HK-2 (cell line): Measurements from ENCODE around the gene PRUNE1.

ENCODE experiments used
- DNase-seq: peaks from one replicate; pipeline ENCODE4 v3.0.0-alpha.2; 2018; ENCODE audit not compliant: unreplicated experiment

The PRUNE1 gene, protein sequence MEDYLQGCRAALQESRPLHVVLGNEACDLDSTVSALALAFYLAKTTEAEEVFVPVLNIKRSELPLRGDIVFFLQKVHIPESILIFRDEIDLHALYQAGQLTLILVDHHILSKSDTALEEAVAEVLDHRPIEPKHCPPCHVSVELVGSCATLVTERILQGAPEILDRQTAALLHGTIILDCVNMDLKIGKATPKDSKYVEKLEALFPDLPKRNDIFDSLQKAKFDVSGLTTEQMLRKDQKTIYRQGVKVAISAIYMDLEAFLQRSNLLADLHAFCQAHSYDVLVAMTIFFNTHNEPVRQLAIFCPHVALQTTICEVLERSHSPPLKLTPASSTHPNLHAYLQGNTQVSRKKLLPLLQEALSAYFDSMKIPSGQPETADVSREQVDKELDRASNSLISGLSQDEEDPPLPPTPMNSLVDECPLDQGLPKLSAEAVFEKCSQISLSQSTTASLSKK

GRCh38 chr1:151008244-151009205 lies at the start of gene PRUNE1:
Gene PRUNE1 (plus strand): TSS chr1:151008449. CDS start chr1:151008633, 184 bp downstream.
- DNase-seq: peak; percentile 90

DNA sequence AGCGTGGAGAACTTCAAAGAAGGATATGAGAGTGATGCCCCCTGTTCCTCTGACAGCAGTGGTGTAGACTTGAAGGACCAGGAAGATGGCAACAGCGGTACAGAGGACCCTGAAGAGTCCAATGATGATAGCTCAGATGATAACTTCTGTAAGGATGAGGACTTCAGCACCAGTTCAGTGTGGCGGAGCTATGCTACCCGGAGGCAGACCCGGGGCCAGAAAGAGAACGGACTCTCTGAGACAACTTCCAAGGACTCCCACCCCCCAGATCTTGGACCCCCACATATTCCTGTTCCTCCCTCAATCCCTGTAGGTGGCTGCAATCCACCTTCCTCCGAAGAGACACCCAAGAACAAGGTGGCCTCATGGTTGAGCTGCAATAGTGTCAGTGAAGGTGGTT lies 47.6 kb upstream of the PRUNE1 start:
- no peak for DNase-seq

GRCh38 chr1:150961756-150962155 lies 46.5 kb upstream of the PRUNE1 start:
- DNase-seq: no peak

DNA sequence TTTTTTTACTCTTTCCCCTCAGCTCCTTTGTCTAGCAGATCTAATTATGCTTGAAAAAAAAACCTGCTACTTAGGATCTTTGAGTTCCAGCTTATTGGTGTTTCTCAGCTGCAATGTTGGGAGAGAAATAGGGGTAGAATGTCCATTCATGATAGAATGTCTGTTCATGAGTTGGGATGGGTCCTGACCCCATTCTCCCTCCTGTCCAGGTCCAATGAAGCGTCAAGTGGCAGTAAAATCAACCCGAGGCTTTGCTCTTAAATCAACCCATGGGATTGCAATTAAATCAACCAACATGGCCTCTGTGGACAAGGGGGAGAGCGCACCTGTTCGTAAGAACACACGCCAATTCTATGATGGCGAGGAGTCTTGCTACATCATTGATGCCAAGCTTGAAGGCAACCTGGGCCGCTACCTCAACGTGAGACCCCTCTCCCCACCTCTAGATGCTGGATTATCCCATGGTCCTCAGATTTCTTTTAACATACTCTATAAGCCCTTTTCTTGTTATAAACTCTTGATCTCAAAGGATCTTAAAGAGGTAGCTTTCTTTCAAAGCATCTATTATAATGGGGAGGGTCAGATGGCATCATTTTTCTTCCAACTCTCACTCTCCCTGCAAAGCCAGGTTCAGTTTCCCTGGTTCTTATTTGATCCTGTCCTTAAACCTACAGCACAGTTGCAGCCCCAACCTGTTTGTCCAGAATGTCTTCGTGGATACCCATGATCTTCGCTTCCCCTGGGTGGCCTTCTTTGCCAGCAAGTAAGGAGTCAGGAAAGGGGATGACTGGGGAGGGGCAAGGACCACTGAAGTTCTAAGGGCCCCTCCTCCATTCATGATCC lies 44.7 kb upstream of the PRUNE1 start:
- no peak for DNase-seq

DNA sequence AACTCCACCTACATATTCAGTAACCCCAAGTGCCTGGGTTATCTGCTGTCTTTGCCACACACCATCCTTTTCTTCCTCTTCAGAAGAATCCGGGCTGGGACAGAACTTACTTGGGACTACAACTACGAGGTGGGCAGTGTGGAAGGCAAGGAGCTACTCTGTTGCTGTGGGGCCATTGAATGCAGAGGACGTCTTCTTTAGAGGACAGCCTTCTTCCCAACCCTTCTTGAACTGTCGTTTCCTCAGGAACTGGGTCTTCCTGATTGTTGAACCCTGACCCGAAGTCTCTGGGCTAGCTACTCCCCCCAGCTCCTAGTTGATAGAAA lies 44.1 kb upstream of the PRUNE1 start:
- no peak for DNase-seq

DNA sequence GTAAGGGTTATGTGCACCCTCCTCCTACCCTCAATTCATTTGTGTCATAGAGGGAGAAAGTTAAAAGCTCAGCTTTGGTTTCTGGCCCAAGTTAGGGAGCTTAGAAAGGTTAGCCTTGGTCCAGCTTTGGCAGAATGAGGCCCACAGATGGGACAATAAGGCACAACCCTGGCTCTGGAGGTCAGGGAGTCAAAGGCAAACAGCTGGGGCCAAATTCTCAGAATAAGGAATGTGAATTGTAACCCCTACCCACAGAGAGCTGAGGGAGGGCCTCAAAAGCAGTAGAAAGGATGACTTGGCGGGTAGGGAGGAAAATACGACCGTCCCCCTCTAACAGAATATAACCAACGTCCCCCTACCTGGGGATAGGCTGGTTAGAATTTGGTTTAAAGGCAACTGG lies 42.6 kb upstream of the PRUNE1 start:
- DNase-seq: no peak

DNA sequence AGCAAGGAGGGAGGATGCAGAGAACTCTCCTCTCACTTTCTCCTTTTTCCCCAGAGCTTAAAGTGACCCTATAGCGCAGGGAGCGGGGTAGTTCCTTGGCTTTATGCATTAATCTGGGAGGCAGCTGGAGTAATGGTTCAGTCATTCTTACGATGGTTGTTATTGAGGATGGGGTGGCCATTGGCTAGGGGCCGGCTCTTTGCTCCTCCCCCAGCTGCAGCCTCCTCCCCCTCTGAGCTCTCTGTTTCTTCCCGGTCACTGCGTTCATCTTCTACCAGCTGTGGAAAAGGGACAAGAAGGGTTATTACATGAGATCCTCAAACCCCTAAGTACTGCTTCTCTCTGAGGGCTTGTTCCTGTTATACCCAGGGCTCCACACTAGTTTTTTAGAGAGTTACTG lies 42.2 kb upstream of the PRUNE1 start:
- no peak for DNase-seq

DNA sequence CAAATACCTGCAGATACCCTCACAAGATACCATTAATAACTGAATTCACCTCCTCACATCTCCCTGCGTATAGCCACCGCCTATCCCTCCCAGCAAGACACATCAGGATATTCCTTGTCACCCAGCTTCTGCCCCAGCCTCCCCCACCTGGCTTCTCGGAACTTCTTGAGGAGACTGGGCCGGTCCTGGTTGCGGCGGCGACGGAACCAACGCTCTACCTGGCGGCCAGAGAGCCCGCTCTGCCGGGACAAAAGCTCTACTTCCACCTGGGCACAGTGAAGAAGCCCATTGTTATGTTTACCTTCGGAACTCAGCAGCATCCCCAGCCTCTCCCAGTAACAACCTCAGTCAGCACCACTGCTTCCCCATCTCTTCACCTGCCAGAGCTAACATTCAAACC lies 40.3 kb upstream of the PRUNE1 start:
- DNase-seq: no peak

DNA sequence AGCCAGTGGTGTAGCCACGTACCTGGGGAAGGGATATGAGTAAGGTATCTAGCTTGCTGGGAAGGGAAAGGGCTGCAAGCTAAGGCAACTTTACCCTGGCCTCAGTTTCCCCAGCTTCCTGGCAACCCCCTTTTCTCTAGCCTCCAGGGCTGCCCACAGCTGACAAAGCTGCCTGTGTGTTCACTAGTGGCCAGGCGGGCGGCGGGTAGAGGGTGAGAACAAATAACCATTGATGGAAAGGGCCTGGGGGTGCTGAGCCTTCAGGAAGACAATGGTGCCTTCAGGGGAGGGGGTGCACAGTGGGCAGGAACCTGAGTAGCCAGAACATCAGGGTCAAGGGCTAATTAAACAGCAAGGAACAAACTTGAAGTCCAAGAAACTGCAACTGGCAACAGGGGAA lies 39.8 kb upstream of the PRUNE1 start:
- DNase-seq: no peak

DNA sequence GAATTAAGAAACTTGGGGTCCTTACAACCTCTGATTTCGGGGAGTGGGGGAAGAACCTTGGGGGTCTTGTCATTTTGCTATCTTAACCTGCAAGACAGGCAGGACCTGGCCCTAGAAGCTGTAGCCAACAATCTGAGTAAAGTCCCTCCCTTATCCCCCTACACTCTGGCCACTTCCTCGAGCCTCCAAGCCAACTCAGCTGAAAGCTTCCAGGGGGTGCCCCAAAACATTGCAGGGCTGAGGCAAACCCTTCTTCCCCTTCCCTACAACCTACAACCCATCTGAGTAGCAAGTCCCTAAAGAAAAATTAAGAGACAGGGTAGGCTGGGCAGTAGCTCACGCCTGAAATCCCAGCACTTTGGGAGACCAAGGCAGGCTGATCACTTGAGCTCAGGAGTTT lies 38.6 kb upstream of the PRUNE1 start:
- no peak for DNase-seq

DNA sequence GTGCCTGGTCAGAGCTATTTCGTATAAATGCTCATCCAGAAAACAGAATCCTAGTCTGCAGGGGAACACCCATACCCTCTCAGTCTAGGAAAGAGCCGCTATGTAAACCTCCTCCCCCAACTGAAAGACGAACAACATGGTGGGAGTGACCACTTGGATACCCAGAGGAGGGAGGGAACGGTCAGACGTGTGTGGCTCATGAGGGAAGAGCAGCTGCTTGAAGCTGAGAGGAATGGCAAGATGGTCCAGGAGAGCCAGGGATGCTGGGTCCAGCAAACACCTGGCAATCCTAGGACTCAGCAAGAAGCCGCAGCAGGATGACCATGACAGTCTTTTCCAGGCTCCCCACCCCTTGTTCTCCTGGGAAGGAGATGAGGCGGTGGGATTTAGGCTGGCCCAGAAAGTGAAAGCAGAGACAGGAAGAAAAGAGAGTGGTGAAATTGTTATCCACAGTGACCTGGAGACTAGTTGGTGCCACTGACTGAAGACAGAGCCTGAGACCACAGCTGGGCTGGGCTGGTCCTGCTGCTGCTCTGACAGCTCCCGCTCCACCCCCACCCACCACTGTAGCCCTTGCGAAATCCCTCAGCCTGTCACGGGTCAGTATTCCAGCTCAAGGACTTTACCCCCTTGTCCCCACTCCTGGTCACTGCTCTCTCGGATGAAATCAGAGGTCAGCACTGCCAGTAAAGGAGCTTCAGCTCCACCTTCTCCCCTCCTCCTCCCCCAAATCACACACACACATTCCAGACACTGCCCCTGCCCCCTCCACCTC lies 37.3 kb upstream of the PRUNE1 start:
- no peak for DNase-seq

- no peak for DNase-seq
Observed at GRCh38 chr1:150971583-150972416, 36.4 kb upstream of the PRUNE1 start.

GRCh38 chr1:150972417-150972940 lies 35.8 kb upstream of the PRUNE1 start:
- no peak for DNase-seq

GRCh38 chr1:150973258-150973835 lies 34.9 kb upstream of the PRUNE1 start:
- no peak for DNase-seq

DNA sequence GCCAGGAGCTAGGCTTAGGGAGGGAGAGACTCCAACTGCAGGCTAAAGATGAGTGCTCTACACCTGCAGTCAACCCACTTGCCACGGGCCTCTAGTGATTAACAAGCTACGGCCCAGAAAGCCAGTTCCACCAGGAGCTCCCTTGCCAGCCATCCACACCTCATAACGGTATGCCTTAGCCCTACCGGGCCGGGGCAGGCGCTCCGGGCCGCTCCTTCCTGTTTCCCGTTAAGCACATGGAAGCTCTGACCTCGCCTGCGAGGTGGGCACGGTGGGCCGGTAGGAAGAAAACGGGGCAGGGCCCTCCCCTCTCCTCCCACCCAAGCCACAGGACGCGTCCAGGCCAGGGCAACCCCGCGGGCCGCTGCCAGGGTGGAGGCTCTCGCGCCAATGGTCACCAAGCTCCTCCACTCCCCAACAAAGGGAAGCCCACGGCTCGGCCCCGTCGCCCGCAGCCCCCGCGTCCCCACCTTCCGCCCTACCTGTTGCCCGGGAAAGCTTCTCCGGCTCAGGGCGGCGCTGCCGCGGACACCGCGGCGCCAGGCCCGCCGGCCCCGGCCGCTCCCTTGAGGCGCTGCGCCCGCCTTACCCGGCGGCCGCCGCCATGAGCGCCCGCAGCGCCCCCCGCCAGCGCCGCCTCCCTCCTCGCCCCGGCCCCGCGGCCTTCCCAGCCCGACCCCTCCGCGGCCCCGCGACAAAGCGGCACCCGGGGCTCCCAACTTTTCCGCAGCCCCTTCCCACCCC lies 34.2 kb upstream of the PRUNE1 start:
- peak; percentile 56 for DNase-seq

DNA sequence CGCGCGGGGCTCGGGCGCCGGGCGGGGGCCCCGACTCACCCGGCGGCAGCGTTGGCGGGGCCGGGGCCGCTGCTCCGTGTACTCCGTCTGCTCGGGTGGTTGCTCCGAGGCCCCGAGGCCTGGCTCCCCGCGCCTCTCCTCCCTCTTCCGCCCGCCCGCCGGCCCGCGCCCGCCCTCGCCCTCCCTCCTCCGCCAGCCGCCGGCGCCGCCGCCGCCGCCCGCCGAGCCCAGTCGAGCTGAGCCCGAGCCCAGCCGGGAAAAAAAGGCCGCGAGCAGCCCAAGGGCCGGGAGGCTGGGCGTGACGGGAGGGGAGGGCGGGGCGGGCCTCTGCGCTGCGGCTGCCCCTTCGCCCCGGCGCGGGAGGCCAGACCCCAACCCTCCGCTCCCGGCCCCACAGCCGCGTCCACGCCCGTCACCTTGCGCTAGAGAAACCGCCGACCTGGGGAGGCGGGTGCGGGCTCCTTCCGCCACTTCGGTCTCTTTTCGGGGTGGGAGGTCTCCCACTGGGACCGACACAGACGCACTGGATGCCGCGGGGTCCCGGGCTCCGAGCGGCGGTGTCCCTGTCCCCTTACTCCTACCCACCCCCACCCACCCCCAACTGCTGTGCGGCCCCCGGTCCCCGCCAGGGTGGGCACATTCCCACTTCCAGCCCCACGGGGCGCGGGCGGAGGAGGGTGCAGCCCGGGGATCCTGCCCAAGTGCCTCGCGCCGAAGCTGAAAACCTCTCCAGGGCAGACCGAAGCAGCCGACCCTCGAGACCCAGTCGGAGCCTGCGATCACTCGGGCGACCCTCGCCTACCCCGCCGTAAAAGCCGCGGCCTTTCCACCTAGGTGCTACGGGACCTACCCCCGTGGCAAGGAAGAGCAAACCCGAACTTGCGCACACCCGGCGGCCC lies 33.4 kb upstream of the PRUNE1 start, which contains the start of gene CERS2:
TSS of gene CERS2 (minus strand) at position 256 of the 899 bp plus-strand sequence. CDS start 5,745 bp downstream, outside the sequence.
- peak; percentile 81 for DNase-seq

- no peak for DNase-seq
Observed at GRCh38 chr1:150976401-150976821, 31.8 kb upstream of the PRUNE1 start.
